PC-9 (cell line): Measurements from ENCODE around the gene ZDHHC14.

Experiments used
- CTCF ChIP-seq: fragments of 200-600 bp; sonication (generic); conservative IDR thresholded peaks from 2 replicates; pipeline ENCODE4 v1.6.1; 2017; ENCODE audit warnings: mixed run types, antibody characterized with exemption, mild to moderate bottlenecking, moderate library complexity
- EZH2 ChIP-seq: fragments of 200-600 bp; sonication (generic); IDR thresholded peaks from 2 replicates; pipeline ENCODE4 v1.8.0; 2017; ENCODE audit warnings: antibody characterized with exemption, low read depth

DNA sequence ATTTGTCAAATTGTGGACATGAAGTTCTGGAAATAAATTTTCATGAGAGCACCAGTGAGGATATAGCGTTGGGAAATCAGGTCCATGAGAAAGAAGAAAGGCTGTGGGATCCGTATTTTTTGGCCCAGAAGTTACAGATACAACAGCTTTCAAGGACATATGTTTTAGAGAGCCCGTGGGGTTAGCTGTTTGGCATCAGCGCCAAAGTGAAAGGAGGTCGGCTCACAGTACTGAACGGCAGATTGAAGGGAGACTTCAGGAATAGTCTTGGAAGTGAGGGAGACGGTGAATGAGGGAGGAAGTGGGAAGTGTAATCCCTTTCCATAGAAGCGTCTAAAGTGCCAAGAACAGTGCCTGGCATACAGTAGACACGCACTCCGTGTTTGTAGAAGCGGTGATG, 31.8 kb downstream of the ZDHHC14 start:
- TF ChIP-seq CTCF = no peak
- TF ChIP-seq EZH2 = no peak
